HEK293 (cell line): ENCODE results near the gene KIAA0232.

Experiments used
- CTCF ChIA-PET: fragments of 350-600 bp; formaldehyde crosslinking; extraction: SDS; loops from one replicate; lab custom pipeline; 2021; ENCODE audit warnings: antibody characterized with exemption; lab: Yijun Ruan, JAX
- POLR2A ChIA-PET: fragments of 300-600 bp; formaldehyde crosslinking; extraction: SDS; loops from one replicate; lab custom pipeline; 2020; ENCODE audit warnings: antibody characterized with exemption, inconsistent platforms; lab: Yijun Ruan, JAX
- H3K27ac ChIP-seq: fragments of 200-500 bp; sonication (Bioruptor generic); 2 replicates; pipeline ENCODE4 v1.5.1; 2014; ENCODE audit warnings: low read depth, low read length, control low read depth, inconsistent platforms; ENCODE audit errors: extremely low read depth
- H3K36me3 ChIP-seq, 2 experiments: fragments of 200-500 bp in 1 of 2; sonication (Bioruptor generic) in 1 of 2; 1 replicate in 1 of 2; 2 replicates in 1 of 2; pipeline ENCODE4 v1.5.1; 2014 to 2017; ENCODE audit warnings: inconsistent platforms in 2 of 2, low read length in 2 of 2; ENCODE audit not compliant: control insufficient read depth in 2 of 2, insufficient read depth in 1 of 2
- H3K4me1 ChIP-seq: fragments of 200-500 bp; sonication (Bioruptor generic); 2 replicates; pipeline ENCODE4 v1.5.1; 2014; ENCODE audit warnings: mild to moderate bottlenecking, low read length, inconsistent platforms; ENCODE audit not compliant: control insufficient read depth, insufficient read depth
- H3K4me3 ChIP-seq: 2 replicates; pipeline ENCODE4 v1.5.1; 2011; ENCODE audit warnings: low read depth, mild to moderate bottlenecking, control low read depth, low read length, moderate library complexity
- H3K9me3 ChIP-seq: fragments of 200-500 bp; sonication (Bioruptor generic); 2 replicates; pipeline ENCODE4 v1.5.1; 2014; ENCODE audit warnings: low read depth, low read length, inconsistent platforms; ENCODE audit not compliant: control insufficient read depth, insufficient read depth
- AEBP2 ChIP-seq: fragments of 450-650 bp; formaldehyde crosslinking; IDR thresholded peaks from 2 replicates; pipeline ENCODE4 v1.5.1; 2016; ENCODE audit warnings: missing biosample characterization, missing genetic modification characterization, borderline replicate concordance
- KLF16 ChIP-seq: fragments of 450-650 bp; formaldehyde crosslinking; IDR thresholded peaks from 2 replicates; pipeline ENCODE4 v1.5.1; 2017; ENCODE audit warnings: missing biosample characterization, missing genetic modification characterization
- MZF1 ChIP-seq: fragments of 450-650 bp; formaldehyde crosslinking; IDR thresholded peaks from 2 replicates; pipeline ENCODE4 v1.5.1; 2017; ENCODE audit warnings: missing biosample characterization, missing genetic modification characterization, borderline replicate concordance
- PBX3 ChIP-seq: sonication (generic); formaldehyde crosslinking; IDR thresholded peaks from 2 replicates; pipeline ENCODE4 v1.8.1; 2022; ENCODE audit warnings: mild to moderate bottlenecking, moderate library complexity, missing genetic modification reagents
- SP7 ChIP-seq: fragments of 450-650 bp; formaldehyde crosslinking; IDR thresholded peaks from 2 replicates; pipeline ENCODE4 v1.5.1; 2016; ENCODE audit warnings: missing biosample characterization, missing genetic modification characterization
- TRIM28 ChIP-seq: IDR thresholded peaks from 2 replicates; pipeline ENCODE4 v1.6.1; 2011; ENCODE audit warnings: low read length, control low read depth, borderline replicate concordance
- YY1 ChIP-seq: fragments of 450-650 bp; formaldehyde crosslinking; IDR thresholded peaks from 2 replicates; pipeline ENCODE4 v1.5.1; 2018; ENCODE audit warnings: missing biosample characterization, missing genetic modification characterization
- YY2 ChIP-seq: fragments of 450-650 bp; formaldehyde crosslinking; IDR thresholded peaks from 2 replicates; pipeline ENCODE4 v1.5.1; 2016; ENCODE audit warnings: missing biosample characterization, missing genetic modification characterization
- ZBTB20 ChIP-seq: fragments of 450-650 bp; formaldehyde crosslinking; IDR thresholded peaks from 2 replicates; pipeline ENCODE4 v1.5.1; 2016; ENCODE audit warnings: missing biosample characterization, missing genetic modification characterization
- ZFP3 ChIP-seq: fragments of 450-650 bp; formaldehyde crosslinking; IDR thresholded peaks from 2 replicates; pipeline ENCODE4 v1.5.1; 2016; ENCODE audit warnings: low read depth, missing biosample characterization, missing genetic modification characterization
- ZFP69B ChIP-seq: fragments of 450-650 bp; formaldehyde crosslinking; IDR thresholded peaks from 2 replicates; pipeline ENCODE4 v1.5.1; 2016; ENCODE audit warnings: missing biosample characterization, missing genetic modification characterization
- ZNF2 ChIP-seq: fragments of 450-650 bp; formaldehyde crosslinking; IDR thresholded peaks from 2 replicates; pipeline ENCODE4 v1.5.1; 2016; ENCODE audit warnings: missing biosample characterization, missing genetic modification characterization
- ZNF366 ChIP-seq: fragments of 450-650 bp; formaldehyde crosslinking; conservative IDR thresholded peaks from 2 replicates; pipeline ENCODE4 v1.5.1; 2016; ENCODE audit warnings: missing biosample characterization, missing genetic modification characterization
- ZNF623 ChIP-seq: fragments of 450-650 bp; formaldehyde crosslinking; IDR thresholded peaks from 2 replicates; pipeline ENCODE4 v1.5.1; 2016; ENCODE audit warnings: missing biosample characterization, missing genetic modification characterization
- ZNF664 ChIP-seq: fragments of 450-650 bp; formaldehyde crosslinking; IDR thresholded peaks from 2 replicates; pipeline ENCODE4 v1.5.1; 2016; ENCODE audit warnings: missing biosample characterization, missing genetic modification characterization
- ZNF677 ChIP-seq: fragments of 450-650 bp; IDR thresholded peaks from 2 replicates; pipeline ENCODE4 v1.5.0; 2018; ENCODE audit warnings: missing biosample characterization, mild to moderate bottlenecking, missing genetic modification characterization, moderate library complexity
- ZNF830 ChIP-seq: fragments of 450-650 bp; IDR thresholded peaks from 2 replicates; pipeline ENCODE4 v1.5.0; 2018; ENCODE audit warnings: missing biosample characterization, missing genetic modification characterization, low read depth, mild to moderate bottlenecking, moderate library complexity
- ZNF837 ChIP-seq: fragments of 450-650 bp; formaldehyde crosslinking; IDR thresholded peaks from 2 replicates; pipeline ENCODE4 v1.5.1; 2016; ENCODE audit warnings: missing biosample characterization, missing genetic modification characterization
- ZXDB ChIP-seq: fragments of 450-650 bp; formaldehyde crosslinking; IDR thresholded peaks from 2 replicates; pipeline ENCODE4 v1.5.1; 2016; ENCODE audit warnings: missing biosample characterization, missing genetic modification characterization
- TF ChIP-seq, protein P1 (sequence below): fragments of 450-650 bp; formaldehyde crosslinking; optimal IDR thresholded peaks from 2 replicates; pipeline ENCODE3; 2016; ENCODE audit warnings: missing biosample characterization, mild to moderate bottlenecking, missing genetic modification characterization
- TF ChIP-seq, protein P2 (sequence below): fragments of 450-650 bp; formaldehyde crosslinking; IDR thresholded peaks from 2 replicates; pipeline ENCODE4 v1.5.1; 2016; ENCODE audit warnings: missing biosample characterization, missing genetic modification characterization

KIAA0232 gene

DNA sequence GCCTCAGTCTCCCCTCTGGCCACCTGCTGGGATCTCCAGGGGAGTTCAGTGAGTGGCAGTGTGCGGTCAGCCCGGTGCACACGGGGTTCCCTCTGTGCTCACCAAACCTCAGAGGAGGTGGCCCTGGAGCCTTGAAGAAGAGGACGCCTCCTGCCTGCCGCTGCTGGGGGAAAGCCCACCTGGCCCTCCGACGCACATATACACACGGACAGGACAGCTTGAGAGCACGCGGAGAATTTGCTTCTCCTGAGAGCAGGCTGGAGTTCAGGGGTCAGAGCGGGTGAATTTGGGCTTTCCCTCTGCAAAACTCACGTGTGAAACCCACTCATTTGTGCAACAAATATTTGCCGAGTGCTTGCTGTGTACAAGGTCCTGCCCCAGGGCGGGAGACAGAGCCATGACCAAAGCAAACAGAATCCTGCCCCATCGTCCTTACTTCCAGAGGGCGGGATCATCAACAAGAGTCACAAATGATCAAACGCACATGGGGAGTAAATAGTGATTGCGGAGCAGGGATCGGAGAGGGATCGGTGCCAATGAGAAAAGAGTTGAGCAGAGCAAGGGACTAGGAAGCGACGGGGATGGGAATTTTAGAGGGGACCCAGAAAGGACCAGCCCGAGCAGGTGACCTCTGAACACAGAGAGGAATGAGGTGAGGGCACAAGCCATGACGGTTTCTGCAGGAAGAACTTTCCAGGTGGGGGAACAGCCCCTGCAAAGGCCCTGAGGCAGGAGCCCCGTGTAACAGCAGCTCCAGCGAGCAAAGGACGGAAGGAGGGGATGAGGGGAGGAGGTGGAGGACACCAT, 49.0 kb upstream of the KIAA0232 start:
- H3K4me3 ChIP-seq, result no peak overlapping the region
- no peaks in the 10 kb centered on the region for H3K4me1 ChIP-seq
- no peak overlapping the region for H3K27ac ChIP-seq
- no peaks in the 10 kb centered on the region for H3K9me3 ChIP-seq
- ChIA-PET CTCF (interaction anchor here (0.9 kb wide), 1 partner anchor 13 kb away, joined by 3 read pairs; no protein-coding TSS in a partner anchor), POLR2A (no interaction called here)
- no peaks in the 10 kb centered on the region for H3K36me3 ChIP-seq
- peak; percentile 34; the same call in 1 of the 2 replicates for TF ChIP-seq ZNF623
- no peak for TF ChIP-seq PBX3 (CRISPR knock-in tag)
- TF ChIP-seq ZXDB, result no peak

- H3K4me1 ChIP-seq, result no peaks in the 10 kb centered on the region
- CTCF ChIA-PET, result interaction anchor here (0.5 to 0.7 kb wide), 2 partner anchors 13 to 139 kb away, joined by 3 read pairs; no protein-coding TSS in a partner anchor
- H3K4me3 ChIP-seq, result no peak overlapping the region
- no peak overlapping the region for H3K27ac ChIP-seq
- no peaks in the 10 kb centered on the region for H3K36me3 ChIP-seq
- TF ChIP-seq MZF1 (tag by site-specific recombination) (no peak), ZNF677 (tag by site-specific recombination) (no peak), ZNF2 (tag by site-specific recombination) (no peak), ZNF366 (tag by site-specific recombination) (no peak), YY2 (tag by site-specific recombination) (no peak), ZBTB20 (tag by site-specific recombination) (no peak), ZNF837 (tag by site-specific recombination) (no peak), ZFP69B (no peak), ZNF830 (tag by site-specific recombination) (no peak), ZNF664 (no peak), KLF16 (tag by site-specific recombination) (no peak), TRIM28 (no peak), ZNF623 (no peak), ZFP3 (no peak), SP7 (tag by site-specific recombination) (no peak), YY1 (tag by site-specific recombination) (no peak), AEBP2 (no peak)
- TF ChIP-seq, protein P1, sequence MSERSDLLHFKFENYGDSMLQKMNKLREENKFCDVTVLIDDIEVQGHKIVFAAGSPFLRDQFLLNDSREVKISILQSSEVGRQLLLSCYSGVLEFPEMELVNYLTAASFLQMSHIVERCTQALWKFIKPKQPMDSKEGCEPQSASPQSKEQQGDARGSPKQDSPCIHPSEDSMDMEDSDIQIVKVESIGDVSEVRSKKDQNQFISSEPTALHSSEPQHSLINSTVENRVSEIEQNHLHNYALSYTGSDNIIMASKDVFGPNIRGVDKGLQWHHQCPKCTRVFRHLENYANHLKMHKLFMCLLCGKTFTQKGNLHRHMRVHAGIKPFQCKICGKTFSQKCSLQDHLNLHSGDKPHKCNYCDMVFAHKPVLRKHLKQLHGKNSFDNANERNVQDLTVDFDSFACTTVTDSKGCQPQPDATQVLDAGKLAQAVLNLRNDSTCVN, result no peak
- TF ChIP-seq, protein P2, sequence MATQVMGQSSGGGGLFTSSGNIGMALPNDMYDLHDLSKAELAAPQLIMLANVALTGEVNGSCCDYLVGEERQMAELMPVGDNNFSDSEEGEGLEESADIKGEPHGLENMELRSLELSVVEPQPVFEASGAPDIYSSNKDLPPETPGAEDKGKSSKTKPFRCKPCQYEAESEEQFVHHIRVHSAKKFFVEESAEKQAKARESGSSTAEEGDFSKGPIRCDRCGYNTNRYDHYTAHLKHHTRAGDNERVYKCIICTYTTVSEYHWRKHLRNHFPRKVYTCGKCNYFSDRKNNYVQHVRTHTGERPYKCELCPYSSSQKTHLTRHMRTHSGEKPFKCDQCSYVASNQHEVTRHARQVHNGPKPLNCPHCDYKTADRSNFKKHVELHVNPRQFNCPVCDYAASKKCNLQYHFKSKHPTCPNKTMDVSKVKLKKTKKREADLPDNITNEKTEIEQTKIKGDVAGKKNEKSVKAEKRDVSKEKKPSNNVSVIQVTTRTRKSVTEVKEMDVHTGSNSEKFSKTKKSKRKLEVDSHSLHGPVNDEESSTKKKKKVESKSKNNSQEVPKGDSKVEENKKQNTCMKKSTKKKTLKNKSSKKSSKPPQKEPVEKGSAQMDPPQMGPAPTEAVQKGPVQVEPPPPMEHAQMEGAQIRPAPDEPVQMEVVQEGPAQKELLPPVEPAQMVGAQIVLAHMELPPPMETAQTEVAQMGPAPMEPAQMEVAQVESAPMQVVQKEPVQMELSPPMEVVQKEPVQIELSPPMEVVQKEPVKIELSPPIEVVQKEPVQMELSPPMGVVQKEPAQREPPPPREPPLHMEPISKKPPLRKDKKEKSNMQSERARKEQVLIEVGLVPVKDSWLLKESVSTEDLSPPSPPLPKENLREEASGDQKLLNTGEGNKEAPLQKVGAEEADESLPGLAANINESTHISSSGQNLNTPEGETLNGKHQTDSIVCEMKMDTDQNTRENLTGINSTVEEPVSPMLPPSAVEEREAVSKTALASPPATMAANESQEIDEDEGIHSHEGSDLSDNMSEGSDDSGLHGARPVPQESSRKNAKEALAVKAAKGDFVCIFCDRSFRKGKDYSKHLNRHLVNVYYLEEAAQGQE (tag by site-specific recombination), result no peak
- POLR2A ChIA-PET, result no interaction called here
- H3K9me3 ChIP-seq, result no peaks in the 10 kb centered on the region
These were observed 48.3 kb upstream of the KIAA0232 start for GRCh38 chr4:6734165-6734786.
